ENCODE data around the gene TMEM50B. TPM values are rescaled to one million over a fixed set of nuclear protein-coding genes. Genes with fewer than 3 reads are reported as not detected.
"Not testable (repeated sequence)": the region's sequence is repeated elsewhere in the genome, so short reads cannot be mapped to it uniquely, and the experiment has no call there.

Gene TMEM50B
- polyA plus RNA-seq, 1 donor = 52.7 TPM

GRCh38 chr21:33480481-33481103, 818 bp upstream of the TMEM50B start:
- WGBS (ENCODE audit: insufficient coverage, low lambda C conversion rate) = 0% methylated on average over 6 of the region's 17 CpGs
- Histone ChIP-seq H3K4me1 (ENCODE audit: control insufficient read depth, insufficient read depth, low read length) (no peaks in the 10 kb centered on the region), H3K4me3 (ENCODE audit: low read length) (peak overlapping the region; percentile 86), H3K9me3 (ENCODE audit: control insufficient read depth, low read depth, low read length) (no peaks in the 10 kb centered on the region), H3K36me3 (ENCODE audit: control insufficient read depth, insufficient read depth, low read length) (no peaks in the 10 kb centered on the region), H3K27ac (ENCODE audit: low read length) (peak overlapping the region; percentile 90), H3K27me3 (ENCODE audit: control insufficient read depth, insufficient read depth, low read length) (no peaks in the 10 kb centered on the region)
- DNase-seq = no peak

- Histone ChIP-seq H3K9me3 (ENCODE audit: control insufficient read depth, low read depth, low read length) (no peaks in the 10 kb centered on the region), H3K27ac (ENCODE audit: low read length) (peak overlapping the region; percentile 95), H3K4me3 (ENCODE audit: low read length) (peak overlapping the region; percentile 84), H3K4me1 (ENCODE audit: control insufficient read depth, insufficient read depth, low read length) (no peaks in the 10 kb centered on the region), H3K36me3 (ENCODE audit: control insufficient read depth, insufficient read depth, low read length) (no peaks in the 10 kb centered on the region), H3K27me3 (ENCODE audit: control insufficient read depth, insufficient read depth, low read length) (no peaks in the 10 kb centered on the region)
- no peak for DNase-seq
- no CpG with 5 or more reads among the region's 68 CpGs for WGBS (ENCODE audit: insufficient coverage, low lambda C conversion rate)
Observed at GRCh38 chr21:33478935-33479678, 667 bp downstream of the TMEM50B start.

DNA sequence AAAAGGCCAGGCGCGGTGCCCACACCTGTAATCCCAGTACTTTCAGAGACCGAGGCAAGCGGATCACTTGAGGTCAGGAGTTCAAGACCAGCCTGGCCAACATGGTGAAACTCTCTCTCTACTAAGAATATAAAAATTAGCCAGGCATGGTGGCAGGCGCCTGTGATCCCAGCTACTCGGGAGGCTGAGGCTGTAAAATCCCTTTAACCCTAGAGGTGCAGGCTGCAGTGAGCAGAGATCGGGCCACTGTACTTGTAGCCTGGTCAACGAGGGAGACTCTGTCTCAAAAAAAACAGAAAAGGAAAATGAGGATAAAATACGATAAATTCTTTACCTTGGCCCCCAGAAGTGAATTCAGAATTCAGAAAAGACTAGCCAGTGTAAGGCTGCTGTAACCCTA, 1.6 kb downstream of the TMEM50B start:
- Histone ChIP-seq H3K4me1 (ENCODE audit: control insufficient read depth, insufficient read depth, low read length) (no peaks in the 10 kb centered on the region), H3K4me3 (ENCODE audit: low read length) (peak overlapping the region; percentile 84), H3K36me3 (ENCODE audit: control insufficient read depth, insufficient read depth, low read length) (no peaks in the 10 kb centered on the region), H3K9me3 (ENCODE audit: control insufficient read depth, low read depth, low read length) (no peaks in the 10 kb centered on the region), H3K27me3 (ENCODE audit: control insufficient read depth, insufficient read depth, low read length) (no peaks in the 10 kb centered on the region), H3K27ac (ENCODE audit: low read length) (peak overlapping the region; percentile 95)
- WGBS (ENCODE audit: insufficient coverage, low lambda C conversion rate) = 28% methylated on average over 4 of the region's 9 CpGs
- no peak for DNase-seq

- 100% methylated on average over 1 of the region's 7 CpGs for WGBS (ENCODE audit: insufficient coverage, low lambda C conversion rate)
- Histone ChIP-seq H3K27ac (ENCODE audit: low read length) (no peak overlapping the region), H3K27me3 (ENCODE audit: control insufficient read depth, insufficient read depth, low read length) (no peaks in the 10 kb centered on the region), H3K4me3 (ENCODE audit: low read length) (no peak overlapping the region), H3K4me1 (ENCODE audit: control insufficient read depth, insufficient read depth, low read length) (no peaks in the 10 kb centered on the region), H3K9me3 (ENCODE audit: control insufficient read depth, low read depth, low read length) (no peaks in the 10 kb centered on the region), H3K36me3 (ENCODE audit: control insufficient read depth, insufficient read depth, low read length) (no peaks in the 10 kb centered on the region)
- no peak for DNase-seq
Observed at GRCh38 chr21:33477066-33477465, 2.7 kb downstream of the TMEM50B start.

DNA sequence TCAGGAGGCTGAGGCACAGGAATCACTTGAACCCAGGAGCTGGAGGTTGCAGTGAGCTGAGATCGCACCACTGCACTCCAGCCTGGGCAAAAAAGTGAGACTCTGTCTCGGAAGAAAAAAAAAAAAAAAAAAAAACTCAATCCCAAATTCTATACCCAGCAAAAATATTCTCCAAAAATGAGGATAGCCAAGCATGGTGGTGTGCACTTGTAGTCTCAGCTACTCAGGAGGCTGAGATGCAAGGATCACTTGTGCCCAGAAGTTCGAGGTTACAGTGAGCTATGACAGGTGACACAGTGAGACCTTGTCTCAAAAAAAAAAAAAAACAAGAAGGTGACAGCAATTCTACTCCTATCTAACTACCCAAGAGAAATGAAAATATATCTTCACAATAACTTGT, 6.4 kb downstream of the TMEM50B start:
- no peak for DNase-seq
- Histone ChIP-seq H3K4me1 (ENCODE audit: control insufficient read depth, insufficient read depth, low read length) (no peaks in the 10 kb centered on the region), H3K36me3 (ENCODE audit: control insufficient read depth, insufficient read depth, low read length) (no peaks in the 10 kb centered on the region), H3K9me3 (ENCODE audit: control insufficient read depth, low read depth, low read length) (no peaks in the 10 kb centered on the region), H3K27ac (ENCODE audit: low read length) (no peak overlapping the region), H3K27me3 (ENCODE audit: control insufficient read depth, insufficient read depth, low read length) (no peaks in the 10 kb centered on the region), H3K4me3 (ENCODE audit: low read length) (no peak overlapping the region)
- no CpG with 5 or more reads among the region's 3 CpGs for WGBS (ENCODE audit: insufficient coverage, low lambda C conversion rate)

GRCh38 chr21:33470701-33471100, 9.1 kb downstream of the TMEM50B start:
- Histone ChIP-seq H3K9me3 (ENCODE audit: control insufficient read depth, low read depth, low read length) (no peaks in the 10 kb centered on the region), H3K36me3 (ENCODE audit: control insufficient read depth, insufficient read depth, low read length) (peaks cover 6% of the 10 kb centered on the region), H3K27me3 (ENCODE audit: control insufficient read depth, insufficient read depth, low read length) (no peaks in the 10 kb centered on the region), H3K4me1 (ENCODE audit: control insufficient read depth, insufficient read depth, low read length) (no peaks in the 10 kb centered on the region), H3K4me3 (ENCODE audit: low read length) (no peak overlapping the region), H3K27ac (ENCODE audit: low read length) (no peak overlapping the region)
- WGBS (ENCODE audit: insufficient coverage, low lambda C conversion rate) = 100% methylated on average over 1 of the region's 2 CpGs
- DNase-seq = no peak

DNA sequence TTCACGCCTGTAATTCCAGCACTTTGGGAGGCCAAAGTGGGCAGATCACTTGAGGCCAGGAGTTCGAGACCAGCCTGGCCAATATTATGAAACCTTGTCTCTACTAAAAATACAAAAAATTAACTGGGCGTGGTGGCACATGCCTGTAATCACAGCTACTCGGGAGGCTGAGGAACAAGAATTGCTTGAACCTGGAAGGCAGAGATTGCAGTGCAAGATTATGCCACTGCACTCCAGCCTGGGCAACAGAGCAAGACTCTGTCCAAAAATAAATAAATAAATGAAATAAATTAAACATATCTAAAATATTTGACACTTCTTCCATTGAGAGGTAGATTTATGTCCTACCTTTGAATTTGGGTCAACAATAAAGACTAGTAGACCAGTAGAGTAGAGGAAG, 10.6 kb downstream of the TMEM50B start:
- not testable (repeated sequence) for H3K4me3 ChIP-seq (ENCODE audit: low read length); H3K27ac ChIP-seq (ENCODE audit: low read length); H3K4me1 ChIP-seq (ENCODE audit: control insufficient read depth, insufficient read depth, low read length); H3K27me3 ChIP-seq (ENCODE audit: control insufficient read depth, insufficient read depth, low read length); H3K36me3 ChIP-seq (ENCODE audit: control insufficient read depth, insufficient read depth, low read length); DNase-seq; H3K9me3 ChIP-seq (ENCODE audit: control insufficient read depth, low read depth, low read length)
- no CpG with 5 or more reads among the region's 4 CpGs for WGBS (ENCODE audit: insufficient coverage, low lambda C conversion rate)

GRCh38 chr21:33461538-33462250, 18.1 kb downstream of the TMEM50B start:
- Histone ChIP-seq H3K9me3 (ENCODE audit: control insufficient read depth, low read depth, low read length) (no peaks in the 10 kb centered on the region), H3K4me1 (ENCODE audit: control insufficient read depth, insufficient read depth, low read length) (peaks cover 7% of the 10 kb centered on the region), H3K36me3 (ENCODE audit: control insufficient read depth, insufficient read depth, low read length) (peaks cover 23% of the 10 kb centered on the region), H3K27ac (ENCODE audit: low read length) (peak overlapping the region; percentile 4), H3K4me3 (ENCODE audit: low read length) (no peak overlapping the region), H3K27me3 (ENCODE audit: control insufficient read depth, insufficient read depth, low read length) (no peaks in the 10 kb centered on the region)
- 45% methylated on average over 1 of the region's 5 CpGs for WGBS (ENCODE audit: insufficient coverage, low lambda C conversion rate)
- peak in 1 of 2 donors; percentile 43 for DNase-seq

- H3K27ac ChIP-seq (ENCODE audit: low read length) = no peak overlapping the region
- DNase-seq = no peak
- peaks cover 11% of the 10 kb centered on the region for H3K4me1 ChIP-seq (ENCODE audit: control insufficient read depth, insufficient read depth, low read length)
- H3K27me3 ChIP-seq (ENCODE audit: control insufficient read depth, insufficient read depth, low read length) = no peaks in the 10 kb centered on the region
- H3K9me3 ChIP-seq (ENCODE audit: control insufficient read depth, low read depth, low read length) = no peaks in the 10 kb centered on the region
- H3K36me3 ChIP-seq (ENCODE audit: control insufficient read depth, insufficient read depth, low read length) = peaks cover 22% of the 10 kb centered on the region
- no peak overlapping the region for H3K4me3 ChIP-seq (ENCODE audit: low read length)
- no CpG with 5 or more reads among the region's 3 CpGs for WGBS (ENCODE audit: insufficient coverage, low lambda C conversion rate)
Observed at GRCh38 chr21:33458861-33459260, 20.9 kb downstream of the TMEM50B start.

DNA sequence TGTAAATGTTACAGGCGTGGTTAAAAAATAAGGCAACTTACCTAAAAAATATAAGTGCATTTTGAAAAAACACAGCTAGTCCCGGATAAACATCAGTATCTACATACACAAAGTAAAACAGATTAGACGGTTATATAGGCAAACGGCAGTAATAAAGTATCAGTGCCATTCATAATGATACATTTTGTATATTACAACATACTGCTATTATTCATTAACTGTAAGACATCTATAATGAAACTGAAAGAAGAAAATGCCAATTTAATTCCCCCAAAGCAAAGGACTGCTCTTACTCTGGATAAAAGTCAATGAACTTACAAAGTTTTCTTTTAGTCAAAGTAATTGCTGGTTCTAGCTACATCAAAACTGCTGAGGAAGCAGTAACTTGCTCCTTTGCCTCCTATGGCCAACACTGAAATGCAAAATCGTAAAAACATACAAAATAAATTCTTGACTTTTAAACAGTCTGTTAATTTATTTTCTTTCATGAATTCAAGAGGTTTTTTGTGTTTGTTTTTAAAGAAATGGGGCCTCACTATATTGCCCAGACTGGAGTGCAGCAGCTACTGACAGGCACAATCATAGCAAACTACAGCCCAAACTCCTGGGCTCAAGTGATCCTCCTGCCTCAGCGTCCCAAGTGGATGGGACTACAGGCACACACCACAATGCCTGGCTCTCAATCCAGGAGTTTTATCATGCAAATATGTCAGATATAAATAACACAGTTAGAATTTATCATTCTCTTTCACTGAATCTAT, 23.9 kb downstream of the TMEM50B start:
- H3K4me3 ChIP-seq (ENCODE audit: low read length) = no peak overlapping the region
- DNase-seq = peak; percentile 14 to 66
- peak overlapping the region; percentile 59 for H3K27ac ChIP-seq (ENCODE audit: low read length)
- peaks cover 19% of the 10 kb centered on the region for H3K4me1 ChIP-seq (ENCODE audit: control insufficient read depth, insufficient read depth, low read length)
- H3K36me3 ChIP-seq (ENCODE audit: control insufficient read depth, insufficient read depth, low read length) = peaks cover 13% of the 10 kb centered on the region
- 29% methylated on average over 1 of the region's 6 CpGs for WGBS (ENCODE audit: insufficient coverage, low lambda C conversion rate)
- no peaks in the 10 kb centered on the region for H3K9me3 ChIP-seq (ENCODE audit: control insufficient read depth, low read depth, low read length)
- H3K27me3 ChIP-seq (ENCODE audit: control insufficient read depth, insufficient read depth, low read length) = no peaks in the 10 kb centered on the region

All from large intestine (tissue), 3 donors.